Activated CD8-positive, alpha-beta memory T cell treated with anti-CD3 and anti-CD28 coated beads, Interleukin-2, amount 50 U/mL, for 1 hour (primary cell): ENCODE measurements around the gene SYT1.

Experiments
- DNase-seq: peaks from one replicate; pipeline ENCODE4 v3.0.0-alpha.2; 2020; ENCODE audit errors: extremely low read depth

The SYT1 gene

DNA sequence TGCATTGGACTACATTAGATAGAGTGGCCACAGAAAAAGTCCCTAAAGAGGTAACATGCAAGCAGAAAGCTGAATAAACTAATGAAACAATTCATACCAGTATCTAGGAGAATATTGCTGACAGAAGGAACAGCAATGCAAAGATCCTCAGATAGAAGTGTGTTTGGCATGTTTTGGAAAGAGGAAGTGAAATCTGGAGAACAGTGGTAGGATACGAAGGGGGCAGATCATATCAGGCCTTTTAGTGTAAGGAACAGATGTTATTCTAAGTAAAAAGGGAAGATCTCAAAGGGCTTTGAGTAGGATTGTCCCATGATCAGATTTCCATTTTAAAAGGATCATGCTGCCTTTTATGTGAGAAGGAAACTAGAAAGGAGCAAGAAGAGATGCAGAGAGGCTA, 483.3 kb downstream of the SYT1 start:
- DNase-seq, result no peak

DNA sequence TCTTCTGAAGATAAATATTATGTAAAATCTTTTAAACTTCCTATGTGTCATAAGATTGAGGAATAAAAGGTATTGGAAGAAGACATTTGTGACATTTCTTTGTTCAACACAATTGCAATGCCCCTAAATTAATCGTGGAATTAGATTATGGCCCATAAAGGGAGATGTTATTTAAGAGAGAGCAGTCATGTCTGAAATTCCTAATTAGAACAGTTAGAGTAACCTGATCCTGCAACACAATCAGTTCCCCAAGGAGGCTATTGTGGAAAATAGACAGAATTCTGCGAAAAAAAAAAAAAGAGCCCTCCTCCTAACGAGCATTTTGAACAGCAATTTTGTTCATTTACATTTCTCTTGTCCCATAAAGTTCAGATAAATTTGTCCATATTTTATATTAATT, 486.7 kb downstream of the SYT1 start:
- DNase-seq, result no peak

DNA sequence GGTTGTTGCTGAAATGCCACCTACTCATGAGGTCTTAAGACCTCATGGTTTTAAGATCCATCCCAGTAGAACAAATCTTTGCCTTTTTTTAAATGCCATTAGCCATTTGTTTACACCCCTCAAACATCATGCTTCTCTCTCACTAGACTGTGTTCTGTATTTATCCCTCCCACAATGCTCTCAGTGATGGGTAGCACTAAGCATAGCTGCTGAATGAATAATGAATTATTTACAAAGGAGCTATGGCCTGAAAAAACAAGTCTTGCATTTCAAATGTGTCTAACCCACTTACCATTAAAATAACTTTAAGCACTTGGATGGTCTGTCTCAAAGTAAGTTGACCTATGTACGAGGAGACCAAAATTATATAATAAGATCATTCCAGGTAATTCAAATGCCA, 491.6 kb downstream of the SYT1 start:
- no peak for DNase-seq

DNA sequence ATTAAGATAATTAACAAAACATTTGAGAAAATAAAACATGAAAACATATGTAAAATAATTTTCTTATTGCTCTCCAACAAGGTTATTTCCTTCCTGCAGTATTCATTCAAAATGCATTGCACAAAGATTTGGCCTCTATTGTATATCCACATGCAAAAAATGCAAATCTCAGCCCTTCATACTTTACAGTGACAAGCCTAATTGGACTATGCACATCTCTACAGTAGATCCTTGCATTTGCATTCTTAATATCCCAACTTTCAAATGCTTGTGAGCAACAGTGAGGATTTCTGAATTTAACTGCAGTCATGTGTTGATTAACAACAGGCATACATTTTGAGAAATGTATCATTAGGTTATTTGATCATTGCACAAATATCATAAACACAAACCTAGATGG, 492.5 kb downstream of the SYT1 start:
- DNase-seq, result no peak

DNA sequence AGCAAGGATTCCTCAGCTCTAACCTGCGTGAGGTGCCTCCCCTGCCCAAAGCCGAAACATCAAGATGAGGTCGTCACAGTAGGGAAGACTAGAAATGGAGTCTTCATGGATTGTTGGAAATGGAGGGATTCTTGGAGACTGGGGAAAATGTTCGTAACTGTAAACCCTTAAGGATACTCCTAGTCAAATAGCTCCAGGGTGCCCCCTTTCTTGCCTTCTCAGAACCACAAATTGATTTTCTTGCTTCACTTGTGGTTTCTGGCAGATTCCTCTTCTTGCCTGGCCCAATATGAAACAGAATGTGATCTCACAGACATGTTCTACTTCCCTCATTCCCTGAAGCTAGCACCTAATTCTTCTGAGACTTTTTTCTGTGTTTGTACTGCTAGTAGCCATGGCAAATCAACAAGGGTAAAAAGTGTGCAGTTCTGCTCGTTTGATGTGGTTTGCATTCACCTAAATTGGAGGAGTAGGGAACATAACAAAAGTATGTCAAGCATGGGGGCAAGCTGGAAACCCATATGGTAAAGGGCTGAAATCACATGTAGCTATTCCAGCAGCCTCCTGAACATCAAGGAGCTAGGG, 494.2 kb downstream of the SYT1 start:
- DNase-seq, result no peak

DNA sequence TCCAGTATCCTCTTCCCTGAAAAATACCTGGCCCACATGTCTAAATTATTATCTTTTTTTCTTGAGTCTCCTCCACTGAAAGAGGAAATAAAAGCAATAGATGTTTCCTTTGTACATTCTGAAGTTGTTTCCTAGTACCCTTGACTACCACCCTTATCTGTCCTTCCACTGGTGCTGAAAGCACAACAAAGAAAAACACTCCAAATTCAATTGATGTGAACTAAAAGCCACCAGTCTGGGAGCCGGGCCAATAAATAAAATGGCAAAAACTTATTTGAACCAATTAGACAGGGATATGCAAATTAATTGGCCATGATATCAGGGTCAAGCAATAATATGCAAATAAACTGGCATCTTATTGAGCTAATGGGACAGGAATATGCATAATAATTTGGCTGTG, 495.7 kb downstream of the SYT1 start:
- DNase-seq, result no peak

DNA sequence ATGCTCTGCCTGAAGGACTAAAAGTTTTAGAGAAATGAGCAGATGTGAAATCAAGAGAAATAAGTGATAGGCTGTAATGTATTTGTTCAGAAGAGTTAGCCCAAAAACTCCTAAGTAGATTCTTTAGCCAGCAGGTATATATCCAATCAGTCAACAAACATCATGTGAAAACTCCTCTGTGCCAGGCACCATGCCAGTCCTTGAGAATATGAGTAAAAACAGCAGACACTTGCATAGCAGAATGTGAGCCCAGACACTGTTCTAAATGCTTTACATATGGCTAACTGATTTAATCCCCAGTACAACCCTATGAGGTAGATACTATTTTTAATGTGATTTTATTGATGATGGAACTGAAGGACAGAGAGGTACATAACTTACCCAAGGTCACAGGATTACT, 496.4 kb downstream of the SYT1 start:
- DNase-seq, result no peak

DNA sequence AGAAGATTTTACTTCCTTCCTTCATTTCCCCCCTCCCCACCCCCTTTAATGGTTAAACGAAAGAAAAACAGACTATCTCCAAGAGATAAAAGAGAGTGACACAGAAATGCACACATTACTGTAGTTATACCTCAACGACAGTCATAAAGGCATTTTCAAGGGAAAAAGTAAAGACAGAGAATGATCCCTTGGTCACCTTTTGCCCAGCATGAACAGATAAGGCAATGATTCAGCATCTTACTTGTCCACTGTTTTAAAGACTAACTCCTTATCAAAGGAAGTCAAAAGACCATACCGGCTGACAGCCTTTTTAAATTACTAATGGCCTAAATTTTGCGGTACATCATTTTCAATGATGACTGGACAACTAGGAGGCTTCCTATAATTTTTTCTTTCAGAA, 499.6 kb downstream of the SYT1 start:
- DNase-seq, result no peak

DNA sequence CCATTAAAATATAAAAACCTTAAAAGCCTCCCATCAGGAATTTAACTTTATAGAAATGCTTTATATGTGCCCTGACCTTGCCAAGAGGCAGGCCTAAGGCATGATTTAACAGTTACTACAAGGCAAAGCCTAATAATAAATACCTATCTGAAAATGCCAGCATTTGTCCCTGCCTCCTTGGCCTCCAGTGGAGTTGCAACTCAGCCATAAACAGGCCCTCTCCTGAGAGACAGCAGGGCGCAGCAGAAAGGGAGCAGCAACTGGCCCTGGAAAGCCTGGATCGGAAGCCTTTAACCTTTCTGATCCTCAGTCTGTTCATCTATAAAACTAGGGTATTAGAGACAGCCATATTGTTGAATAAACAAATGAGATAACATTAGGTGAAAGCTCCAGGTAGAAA, 501.8 kb downstream of the SYT1 start:
- no peak for DNase-seq

DNA sequence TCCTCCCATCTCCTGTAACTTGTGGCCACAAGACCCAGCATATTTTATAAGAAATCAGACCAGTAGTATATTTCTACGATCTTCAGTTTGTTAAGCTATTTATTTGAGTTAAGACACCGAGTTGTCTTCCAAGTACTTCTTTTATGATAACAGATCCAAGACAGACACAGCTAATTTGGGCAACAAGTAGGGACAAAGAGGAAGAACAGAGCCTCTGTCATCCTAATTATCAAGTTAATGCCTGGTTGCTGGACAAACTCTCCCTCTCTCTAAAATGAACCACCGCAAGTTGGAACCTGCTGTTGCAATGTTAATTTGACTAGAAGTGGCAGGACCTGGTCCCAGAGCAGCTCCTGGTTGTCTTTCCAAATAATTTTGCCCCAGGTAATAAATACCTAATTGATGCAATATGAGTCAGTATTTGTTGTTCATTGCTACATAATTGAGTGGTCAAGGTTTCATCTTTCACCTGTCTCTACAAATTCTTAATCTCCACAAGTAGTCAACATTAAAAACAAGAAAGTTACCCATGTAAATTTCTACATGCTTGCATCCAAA, 502.5 kb downstream of the SYT1 start:
- no peak for DNase-seq

DNA sequence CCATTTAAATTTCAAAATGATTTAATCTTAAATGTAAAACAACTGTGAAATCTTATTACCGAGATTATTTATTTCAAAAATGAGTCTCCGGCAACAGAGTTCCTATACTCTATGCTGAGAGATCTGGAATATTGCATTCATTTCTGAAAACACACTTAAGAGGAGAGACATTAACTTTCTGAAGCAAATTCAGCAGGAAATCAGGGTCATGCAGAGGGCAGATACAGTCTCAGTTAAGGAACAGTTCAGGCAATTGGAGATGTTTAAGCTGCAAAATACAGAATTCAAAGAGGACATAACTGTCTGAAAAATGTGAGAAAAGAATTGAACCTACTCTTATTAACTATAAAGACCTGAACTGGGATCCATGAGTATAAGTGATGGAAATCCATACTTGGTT, 505.4 kb downstream of the SYT1 start:
- no peak for DNase-seq

DNA sequence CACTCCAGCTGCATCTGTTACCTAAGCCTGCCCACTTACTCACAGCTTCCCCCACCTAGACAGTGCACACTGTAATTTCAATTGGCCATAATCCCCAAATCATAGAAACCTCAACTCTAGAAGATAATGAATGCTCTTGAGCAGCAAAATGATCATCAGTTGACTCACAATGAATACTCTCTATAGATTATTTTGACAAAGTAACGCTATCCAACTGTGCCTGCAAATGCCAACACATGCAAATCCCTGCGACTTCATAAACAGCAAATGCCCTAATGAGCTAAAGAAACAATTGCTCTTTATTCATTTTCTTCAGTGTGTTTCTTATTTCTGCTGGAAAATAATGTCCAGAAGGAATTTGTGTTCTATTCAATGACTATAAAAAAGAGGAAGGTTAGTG, 506.7 kb downstream of the SYT1 start:
- DNase-seq, result no peak

DNA sequence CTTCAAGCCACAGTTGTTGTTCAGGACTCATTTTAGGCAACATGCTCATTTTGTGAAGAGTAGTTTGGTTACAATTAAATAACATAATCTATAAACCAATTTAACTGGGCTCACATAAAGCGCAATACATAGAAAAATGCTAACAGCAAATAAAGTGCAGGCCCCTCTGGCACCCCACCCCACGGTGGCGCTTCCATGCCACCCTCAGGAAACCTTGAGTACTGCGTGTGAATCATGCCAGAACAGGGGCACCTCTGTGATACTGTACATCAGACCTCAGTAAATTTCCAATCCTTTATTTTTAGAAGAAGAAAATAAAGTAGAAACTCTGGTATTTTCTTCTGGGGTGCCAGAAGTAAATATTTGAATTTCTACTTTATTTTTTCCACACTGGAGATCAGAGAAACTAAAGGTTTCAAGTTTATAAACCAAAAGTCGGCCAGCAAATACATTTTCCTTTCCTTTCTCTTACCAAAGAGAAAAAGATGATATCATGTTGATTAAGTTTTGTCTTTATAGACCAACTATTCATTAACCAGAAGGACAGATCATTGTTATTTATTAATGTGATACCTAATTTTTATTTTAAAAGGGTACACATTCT, 509.4 kb downstream of the SYT1 start:
- DNase-seq, result no peak

DNA sequence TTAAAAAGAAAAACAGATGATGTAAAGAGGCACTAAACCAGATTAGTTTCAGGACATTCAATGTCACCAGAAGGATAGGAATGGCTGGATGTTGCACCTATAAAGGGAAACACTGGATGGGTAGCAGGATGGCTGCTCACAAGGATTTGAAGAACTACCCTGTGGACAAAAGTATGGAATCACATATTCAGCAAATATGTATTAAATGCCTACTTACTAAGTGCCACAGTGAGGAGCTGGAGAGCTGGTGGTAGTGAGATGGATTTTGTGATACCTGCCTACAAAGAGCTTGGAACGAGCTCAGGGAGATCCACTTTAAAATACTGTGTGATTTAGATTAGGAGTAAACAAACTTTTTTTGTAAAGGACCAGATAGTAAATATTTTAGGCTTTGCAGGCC, 510.0 kb downstream of the SYT1 start:
- DNase-seq, result no peak

DNA sequence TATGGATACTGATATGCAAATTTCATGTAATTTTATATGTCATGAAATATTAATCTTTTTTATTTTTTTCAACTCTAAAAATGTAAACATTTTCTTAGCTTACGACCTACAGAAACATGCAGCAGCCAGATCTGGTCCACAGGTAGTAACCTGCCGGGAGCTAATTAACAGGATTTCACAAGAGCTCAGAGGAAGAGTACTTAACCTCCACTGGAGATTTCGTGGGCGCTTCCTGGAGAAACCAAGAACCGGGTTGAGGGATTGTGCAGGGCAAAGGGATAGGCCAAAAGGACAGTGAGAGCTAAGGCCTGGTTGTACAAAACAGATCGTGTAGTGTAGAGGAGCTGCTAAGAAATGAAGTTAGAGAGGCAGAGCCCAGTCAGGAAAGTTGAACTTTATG, 510.5 kb downstream of the SYT1 start:
- no peak for DNase-seq

DNA sequence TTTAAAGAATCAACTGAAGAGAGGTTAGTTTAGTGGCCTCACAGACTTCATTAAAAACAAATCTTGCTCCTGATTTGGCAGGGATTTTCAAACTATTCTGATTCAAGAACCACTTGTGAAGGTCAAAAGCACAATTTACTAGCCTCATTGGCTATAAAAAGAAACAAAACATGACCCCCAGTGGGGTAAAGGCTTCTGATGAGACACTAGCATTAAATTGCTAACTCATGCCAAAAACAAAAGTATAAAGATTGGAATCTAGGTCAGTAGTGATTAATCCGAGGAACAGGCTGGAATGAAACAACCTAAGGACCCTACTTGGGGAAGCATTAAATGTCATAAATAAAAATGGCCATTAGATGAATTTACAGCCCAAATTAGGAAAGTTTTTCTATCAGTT, 513.9 kb downstream of the SYT1 start:
- no peak for DNase-seq

DNA sequence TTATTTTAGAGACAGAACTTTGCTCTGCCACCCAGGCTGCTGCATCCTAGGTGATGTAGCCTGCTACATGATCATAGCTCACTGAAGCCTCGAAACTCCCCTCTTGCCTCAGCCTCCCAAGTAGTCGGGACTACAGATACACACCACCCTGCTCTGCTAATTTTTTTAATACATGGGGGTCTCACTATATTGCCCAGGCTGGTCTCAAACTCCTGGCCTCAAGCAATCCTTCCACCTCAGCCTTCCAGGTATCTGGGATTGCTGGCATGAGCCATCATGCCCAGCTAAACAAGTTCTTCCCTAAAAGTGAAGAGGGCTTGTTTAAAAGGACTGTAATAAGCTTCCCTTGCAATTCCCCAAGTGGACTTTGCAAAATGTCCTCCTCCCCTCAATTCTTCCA, 515.8 kb downstream of the SYT1 start:
- DNase-seq, result no peak

DNA sequence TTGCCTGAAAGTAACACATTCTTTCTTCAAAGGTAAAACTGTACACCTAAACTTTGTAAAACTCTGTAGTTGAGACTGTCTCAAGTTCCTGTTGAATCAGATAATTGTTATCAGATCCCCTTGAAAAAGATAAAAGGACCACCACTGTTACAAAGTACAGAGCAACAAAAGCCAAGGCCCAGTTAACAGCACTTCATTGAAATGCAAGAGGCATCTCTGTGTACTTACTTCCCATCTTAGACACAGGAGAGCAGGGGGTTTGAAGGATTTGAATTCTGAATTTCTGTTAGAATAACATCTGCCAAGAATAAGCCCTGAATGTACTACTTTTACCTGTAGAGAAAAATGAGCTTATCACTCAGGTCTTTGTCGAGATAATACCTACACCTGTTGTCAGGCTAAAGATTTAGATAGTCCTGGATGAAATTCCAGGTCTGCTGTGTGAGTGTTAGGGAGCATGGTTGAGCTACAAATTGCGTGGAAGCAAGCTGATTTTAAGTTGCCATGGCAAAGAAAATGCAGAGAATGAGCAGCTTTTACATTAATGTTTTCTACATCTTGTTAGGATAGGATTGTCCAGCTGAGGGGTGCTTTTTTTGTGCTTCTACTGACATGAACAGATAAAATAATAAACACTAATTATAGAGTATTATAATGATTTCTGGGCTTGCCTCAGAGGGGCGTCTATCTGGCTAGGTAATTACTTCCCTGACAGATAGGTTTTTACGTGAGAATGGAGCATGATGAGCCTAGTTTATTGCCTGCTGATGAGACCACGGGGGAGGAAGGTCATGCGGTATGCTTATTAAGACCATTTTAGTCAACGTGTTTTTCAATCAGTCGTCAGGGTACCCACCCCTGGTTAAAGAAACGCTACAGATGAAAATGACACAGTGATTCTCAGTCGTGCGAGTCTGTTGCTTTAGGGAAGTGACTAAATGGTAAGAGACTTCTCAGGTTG, 517.0 kb downstream of the SYT1 start:
- no peak for DNase-seq

DNA sequence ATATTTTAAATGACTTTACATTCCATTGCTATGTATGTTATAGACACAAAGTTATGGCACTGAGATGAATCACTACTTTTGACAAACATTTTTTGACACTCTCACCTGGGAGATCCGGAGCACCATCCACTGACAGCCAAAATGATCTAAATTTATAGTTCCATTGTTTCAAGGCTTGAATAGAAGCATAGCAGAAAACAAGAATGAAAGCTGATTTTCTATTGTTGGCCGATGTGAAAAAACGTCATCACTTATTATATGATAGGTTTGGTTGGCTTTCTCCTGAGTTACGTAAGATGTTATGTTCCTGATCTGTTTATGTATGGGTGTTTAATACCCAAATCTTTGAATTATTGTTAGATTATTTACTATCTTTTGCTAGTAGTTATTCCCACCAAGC, 520.0 kb downstream of the SYT1 start:
- DNase-seq, result no peak

DNA sequence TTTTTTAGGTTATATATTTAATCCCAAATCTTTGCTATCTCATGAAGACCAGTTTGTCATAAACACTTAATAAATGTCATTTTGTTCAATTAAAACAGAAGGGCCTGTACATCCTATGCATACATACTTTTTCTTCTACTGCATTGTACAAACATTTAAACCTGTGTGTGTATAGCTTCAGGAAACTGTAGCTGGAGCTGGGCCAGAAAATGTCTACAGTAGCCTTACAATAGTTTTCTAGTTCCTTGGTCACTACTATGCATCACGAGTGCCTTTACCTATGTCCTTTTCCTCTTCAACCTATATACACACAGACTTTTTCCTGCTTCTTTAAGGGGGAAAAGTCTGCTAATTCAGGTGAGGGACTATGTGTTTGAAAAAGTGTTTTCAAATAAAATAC, 523.4 kb downstream of the SYT1 start:
- no peak for DNase-seq

DNA sequence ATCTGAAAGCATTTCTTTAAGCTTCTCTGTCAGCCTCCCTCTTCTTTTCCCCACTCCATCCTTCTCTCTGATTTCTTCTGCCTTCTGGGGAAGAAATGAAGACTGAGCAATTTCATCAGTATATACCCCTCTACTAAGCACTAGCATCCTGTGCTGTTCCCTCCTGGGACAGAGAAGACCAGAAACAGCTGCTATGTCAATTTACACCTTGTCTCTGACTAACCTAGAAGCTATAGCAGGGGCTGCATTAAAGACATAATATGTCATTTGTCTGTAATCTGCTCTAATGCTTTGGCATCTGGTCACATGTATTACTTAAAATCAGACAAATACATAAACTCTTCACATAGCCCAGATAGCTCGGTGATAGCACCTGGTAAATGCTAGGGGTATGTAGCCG, 529.3 kb downstream of the SYT1 start:
- no peak for DNase-seq

DNA sequence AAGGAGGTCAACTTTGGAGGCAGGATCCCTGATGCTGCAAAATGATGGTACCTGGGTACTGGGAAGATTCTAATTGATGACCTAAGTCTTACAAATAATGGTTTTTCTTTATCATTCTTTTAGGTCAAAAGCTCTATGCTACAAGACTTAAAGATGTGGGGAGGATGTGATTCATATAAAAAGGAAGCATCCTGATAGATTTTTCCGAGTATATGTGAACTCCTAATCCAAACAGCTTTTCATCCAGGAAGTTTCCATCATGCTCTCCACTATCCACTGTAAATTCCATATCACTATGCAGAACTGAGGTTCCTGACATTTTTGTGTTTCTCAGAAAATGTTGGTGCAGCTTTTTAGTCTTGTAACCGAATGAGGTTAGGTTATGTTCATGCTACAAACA, 533.0 kb downstream of the SYT1 start:
- no peak for DNase-seq

DNA sequence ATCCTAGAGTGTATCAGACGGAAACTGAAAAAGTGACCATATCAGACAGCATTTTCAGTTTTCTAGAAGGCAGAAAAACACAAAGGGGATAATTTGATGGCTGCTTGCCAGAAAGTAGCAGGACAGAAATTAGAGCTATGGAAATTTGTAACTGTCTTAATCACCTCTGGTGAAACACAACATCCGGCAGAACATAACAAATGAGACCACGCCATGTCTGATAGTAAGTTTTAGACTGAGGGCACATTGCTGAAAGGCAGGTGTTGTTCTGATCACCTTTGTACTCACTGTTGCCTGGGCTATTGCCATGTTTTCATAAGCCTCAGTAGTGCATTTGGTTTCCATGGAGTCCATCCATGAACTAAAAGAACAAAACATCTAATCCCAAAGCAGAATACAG, 535.9 kb downstream of the SYT1 start:
- DNase-seq, result no peak
